Jurkat, Clone E6-1 (cell line): ENCODE results near the gene WNT11.
A peak's percentile ranks its signal among the peaks of the same experiment; 100 is the strongest.

Experiments
- DNase-seq: peaks from one replicate; pipeline ENCODE4 v3.0.0-alpha.2; 2011; ENCODE audit warnings: low read depth, low spot score
- H3K4me3 ChIP-seq: 2 replicates; pipeline ENCODE4 v1.5.1; 2011; ENCODE audit warnings: mild to moderate bottlenecking, low read length, control low read depth, moderate library complexity

WNT11 gene

DNA sequence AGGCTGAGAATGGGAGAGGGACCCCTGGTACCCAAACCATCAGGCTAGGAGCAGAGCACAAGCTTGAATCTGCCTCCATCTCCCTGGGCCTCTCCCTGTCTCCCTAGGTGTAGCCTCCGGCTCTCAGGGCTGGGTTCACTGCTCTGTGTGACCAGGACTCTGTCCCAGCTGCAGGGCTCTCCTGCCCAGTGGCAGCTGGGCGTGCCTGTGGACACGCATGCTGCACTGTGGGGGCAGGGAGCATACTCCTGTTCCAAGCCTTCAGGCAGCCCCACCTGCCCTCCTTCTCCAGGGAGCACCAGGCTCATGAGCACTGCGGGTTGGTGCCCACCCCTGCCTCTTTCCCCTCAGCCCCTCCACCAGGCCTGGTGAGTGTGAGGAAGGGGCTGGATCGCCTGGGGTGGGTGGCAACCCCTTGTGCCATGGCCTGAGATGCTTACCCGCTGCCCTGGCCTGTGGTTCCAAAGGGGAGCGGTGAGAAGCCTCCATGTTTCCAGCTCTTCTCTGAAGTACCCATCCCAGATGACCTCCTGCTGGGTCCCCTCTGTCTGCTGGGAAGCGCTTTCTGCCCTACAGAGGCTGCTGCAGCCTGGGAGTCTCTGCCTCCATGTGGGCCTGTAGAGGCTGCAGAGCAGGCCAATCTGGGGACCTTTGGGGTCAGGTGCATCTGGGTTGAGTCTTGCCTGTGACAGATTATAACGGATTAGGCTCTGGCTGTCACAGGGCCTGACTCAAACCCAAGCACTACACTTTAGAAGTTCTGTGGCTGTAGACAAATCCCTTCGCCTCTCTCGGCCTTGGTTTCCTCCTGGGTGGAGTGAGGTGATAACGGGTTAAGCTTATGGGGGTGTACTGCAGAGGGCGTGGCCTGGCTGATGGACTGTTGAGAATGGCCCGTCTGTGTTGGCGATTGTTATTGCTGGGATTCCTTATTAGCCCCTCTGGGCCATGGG is 43.7 kb downstream of the WNT11 start:
- no peak for DNase-seq
- no peak overlapping the region for H3K4me3 ChIP-seq

DNA sequence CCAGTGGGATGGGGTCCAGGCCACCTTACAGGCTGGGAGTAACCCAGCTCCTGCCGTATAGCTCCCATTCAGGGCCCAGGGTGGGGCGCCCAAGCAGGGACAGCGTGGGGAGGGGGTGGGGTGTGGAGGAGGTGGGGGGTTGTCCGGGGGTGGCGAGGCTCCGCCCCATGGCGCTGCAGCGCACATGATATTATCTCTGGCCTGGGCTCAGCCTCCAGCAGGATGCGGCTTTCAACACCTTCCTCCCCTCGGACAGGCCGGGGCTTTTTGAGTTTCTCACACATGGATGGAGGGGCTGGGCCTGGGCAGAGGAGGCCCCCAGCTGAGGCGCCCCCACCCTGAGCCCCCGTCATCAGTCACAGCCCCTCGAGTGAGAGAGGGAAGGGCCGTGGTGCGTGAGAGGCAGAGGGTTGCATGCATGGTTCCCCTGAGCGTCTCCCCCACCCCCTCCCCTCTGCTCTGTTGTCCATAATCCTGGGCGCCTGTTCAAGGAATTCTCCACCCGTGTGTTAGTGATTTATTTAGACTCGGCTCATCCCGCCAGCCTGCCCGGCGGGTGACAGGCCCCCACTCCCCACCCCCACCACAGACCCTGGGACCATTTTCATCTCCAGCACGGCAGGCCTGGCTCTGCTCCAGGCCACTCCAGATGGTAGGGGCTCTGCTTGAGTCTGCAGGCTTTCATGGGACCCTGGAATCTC is 44.9 kb downstream of the WNT11 start:
- no peak overlapping the region for H3K4me3 ChIP-seq
- no peak for DNase-seq

- DNase-seq = no peak
- no peak overlapping the region for H3K4me3 ChIP-seq
Measured at GRCh38 chr11:76160856-76161255, 45.4 kb downstream of the WNT11 start.

DNA sequence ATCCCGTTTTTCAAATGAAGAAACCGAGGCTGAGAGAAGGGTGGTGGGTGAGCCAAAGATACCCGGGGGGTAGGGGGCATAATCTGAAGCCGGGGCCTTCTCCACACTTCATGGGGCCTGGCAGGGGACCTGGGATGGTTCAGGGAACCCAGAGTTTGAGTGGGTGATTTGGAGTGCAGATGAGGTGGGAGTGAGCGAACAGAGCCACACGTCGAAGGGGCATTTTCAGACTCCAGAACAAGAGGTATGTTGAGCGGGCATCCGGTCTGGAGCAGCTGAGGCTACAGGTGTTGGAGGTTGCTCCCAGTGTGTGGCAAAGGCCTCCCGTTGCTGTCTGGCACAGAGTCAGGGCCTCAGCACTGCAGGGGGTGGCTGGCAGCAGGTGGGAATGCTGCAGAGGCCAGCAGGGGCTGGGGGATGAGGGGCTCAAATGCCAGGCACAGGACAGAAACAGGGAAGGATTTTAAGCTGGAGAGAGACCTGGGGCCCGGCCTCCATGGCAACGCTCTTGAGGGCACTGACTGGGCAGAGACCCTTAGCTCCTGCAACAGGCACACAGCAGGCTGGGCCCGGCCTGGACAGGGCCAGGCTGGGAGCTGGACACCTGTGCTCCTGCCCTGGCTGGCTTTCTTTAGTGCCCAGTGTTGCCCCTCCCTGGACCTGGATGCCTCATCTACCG is 46.2 kb downstream of the WNT11 start:
- H3K4me3 ChIP-seq = no peak overlapping the region
- DNase-seq = no peak

- no peak overlapping the region for H3K4me3 ChIP-seq
- no peak for DNase-seq
Measured at GRCh38 chr11:76159303-76159937, 46.9 kb downstream of the WNT11 start.

DNA sequence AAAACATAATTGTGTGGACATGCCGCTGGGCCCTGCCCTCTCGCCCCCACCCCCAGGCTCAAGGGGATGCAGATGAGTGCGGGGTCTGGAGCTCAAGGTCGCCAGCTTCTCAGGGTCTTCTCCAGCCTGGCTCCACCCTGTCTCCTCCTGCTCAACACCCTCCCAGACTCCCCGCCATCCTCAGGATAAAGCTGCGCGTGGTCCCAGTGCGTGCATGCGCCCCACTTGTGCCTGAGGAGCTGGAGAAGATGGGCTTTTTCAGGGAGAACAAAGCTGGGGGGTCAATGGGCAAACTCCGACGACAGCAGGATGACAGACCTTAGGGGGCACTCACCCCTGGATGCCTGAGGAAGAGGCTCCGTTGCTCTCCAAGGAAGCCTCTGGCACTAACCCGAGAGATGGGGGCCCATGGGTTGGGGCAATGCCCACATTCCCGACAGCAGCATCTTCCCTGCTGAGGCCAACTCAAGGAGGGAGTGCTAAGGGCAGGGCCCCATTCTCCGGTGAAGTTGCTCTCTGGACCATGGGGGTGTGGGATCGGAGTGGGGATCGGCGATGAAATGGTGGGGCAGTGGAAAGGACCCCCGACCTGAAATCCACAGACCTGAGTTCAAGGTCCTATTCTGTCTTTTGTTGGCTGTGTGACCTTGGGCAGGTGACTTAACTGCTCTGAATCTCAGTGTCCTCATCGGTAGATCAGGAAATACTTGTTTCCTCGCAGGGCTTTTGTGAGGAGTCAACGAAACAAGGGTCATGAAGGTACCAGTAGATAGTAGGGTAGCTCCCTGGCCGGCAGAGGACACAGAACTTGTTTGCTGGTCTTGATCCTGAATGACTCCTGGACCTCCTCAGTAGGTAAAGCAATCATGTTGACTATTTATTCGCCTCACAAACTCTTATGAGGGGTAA is 47.7 kb downstream of the WNT11 start:
- H3K4me3 ChIP-seq = no peak overlapping the region
- DNase-seq = no peak

GRCh38 chr11:76157891-76158290 is 48.4 kb downstream of the WNT11 start:
- H3K4me3 ChIP-seq = no peak overlapping the region
- DNase-seq = no peak

DNA sequence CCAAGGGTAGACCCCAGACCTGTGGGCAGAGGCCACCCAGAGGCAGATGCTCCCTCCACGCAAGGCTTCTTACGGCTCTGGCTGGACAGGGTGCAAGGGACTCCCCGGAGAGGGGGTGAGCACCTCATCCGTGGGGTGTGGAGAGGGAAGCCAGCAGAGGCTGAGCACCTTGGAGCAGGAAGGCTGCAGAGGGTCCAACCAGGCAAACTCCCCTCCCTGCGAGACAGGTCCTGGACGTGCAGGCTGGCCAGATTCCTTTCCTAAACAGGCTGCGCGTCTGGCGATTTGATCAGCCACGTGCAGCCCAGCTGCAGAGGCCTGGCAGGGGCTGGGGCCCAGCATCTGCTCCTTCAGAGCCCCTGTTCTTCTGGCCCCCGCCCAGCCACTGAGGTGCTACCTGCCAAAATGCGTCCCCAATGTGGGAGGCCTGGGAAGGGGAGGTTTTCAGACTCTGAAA is 49.3 kb downstream of the WNT11 start:
- DNase-seq = no peak

DNA sequence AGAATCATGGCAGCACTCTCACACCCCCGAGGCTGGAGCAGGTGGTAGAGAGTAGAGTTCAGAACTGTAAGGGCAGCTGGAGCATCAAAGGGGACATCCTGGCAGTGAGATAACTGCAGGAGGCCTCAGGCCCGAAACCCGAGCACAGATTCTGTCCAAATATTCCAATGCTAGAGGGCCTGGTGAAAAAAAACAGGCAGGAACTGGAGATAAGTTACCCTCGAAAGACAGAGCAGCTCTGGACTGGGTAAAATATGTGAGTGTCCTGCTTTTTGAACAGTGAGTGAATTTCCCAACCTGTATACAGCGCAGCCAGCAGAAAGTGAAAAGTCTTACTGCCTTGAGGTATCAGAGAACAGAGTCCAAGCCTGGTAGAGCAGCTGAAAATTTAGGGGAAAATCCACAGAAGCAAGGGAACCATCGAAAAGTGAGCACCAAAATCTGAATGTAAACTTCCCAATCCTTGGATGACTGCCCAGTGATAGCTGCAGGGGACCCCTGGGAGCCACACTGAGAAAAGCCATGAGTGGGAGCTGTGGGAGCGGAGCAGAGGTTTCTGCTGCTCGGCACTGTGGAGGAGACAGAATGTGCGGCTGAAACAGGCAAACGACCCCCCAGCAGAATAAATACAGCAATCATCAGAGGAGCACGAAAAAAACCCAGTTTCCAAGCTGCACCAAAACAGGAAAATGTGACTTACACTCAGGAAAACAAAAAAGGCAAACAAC is 50.6 kb downstream of the WNT11 start:
- no peak overlapping the region for H3K4me3 ChIP-seq
- no peak for DNase-seq

More for the DNA sequence above, 49.3 kb downstream of the WNT11 start:
- H3K4me3 ChIP-seq = no peak overlapping the region

DNA sequence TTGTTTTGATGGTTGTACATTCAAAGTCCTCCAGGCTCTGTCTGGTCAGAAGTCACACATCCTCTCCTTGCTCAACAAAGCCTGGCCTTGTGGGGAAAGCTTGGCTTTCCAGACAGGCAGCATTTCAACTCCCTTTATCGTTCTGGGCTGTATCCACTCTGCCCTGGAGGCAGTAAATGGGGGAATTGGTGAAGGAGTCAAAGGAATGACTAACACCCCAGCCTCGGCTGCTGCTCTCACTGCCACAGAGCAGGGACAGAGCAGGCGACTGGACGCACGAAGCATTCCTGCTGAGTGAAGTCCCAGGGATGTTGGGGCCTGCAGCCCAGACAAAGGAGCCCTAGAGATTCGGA is 52.8 kb downstream of the WNT11 start:
- H3K4me3 ChIP-seq = no peak overlapping the region
- DNase-seq = no peak

DNA sequence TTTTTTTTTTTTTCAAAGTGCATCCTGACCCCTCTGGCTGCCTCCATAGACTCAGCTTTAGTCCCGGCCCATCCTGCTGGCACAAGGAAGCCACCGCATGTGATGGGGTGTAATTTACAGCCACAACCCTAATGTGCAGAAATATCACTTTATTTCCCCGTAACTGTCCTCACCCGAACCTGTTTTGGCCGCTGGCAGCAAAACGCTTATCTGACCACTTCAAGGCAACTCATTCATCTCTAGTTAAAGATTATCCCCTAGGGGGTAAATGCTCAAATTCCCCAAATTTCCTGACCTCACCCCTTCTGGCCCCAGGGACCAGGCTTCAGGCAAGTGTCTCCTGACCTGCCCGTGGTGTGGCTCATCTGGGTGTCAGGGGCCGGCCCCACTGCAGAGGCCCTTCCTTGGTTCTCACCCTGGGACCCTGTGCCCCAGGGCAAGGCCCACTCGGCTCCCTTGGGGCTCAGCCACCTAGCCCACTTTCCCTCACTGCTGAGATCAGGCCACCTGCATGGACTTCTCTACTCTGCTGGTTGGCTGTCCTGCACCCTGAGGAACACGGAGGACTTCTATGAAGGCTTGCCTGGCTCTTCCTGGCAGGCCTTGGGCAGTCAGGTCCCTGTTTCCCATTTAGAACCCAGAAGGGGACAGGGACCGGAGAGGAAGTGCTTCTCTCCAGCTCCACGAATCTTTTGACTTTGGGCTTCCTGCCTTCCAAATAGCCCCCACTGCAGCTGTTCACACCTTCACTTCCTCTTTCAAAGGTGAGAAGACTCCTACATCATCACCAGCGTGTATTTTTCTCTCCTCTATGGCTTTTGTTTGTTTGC is 53.3 kb downstream of the WNT11 start:
- H3K4me3 ChIP-seq = no peak overlapping the region
- no peak for DNase-seq

DNA sequence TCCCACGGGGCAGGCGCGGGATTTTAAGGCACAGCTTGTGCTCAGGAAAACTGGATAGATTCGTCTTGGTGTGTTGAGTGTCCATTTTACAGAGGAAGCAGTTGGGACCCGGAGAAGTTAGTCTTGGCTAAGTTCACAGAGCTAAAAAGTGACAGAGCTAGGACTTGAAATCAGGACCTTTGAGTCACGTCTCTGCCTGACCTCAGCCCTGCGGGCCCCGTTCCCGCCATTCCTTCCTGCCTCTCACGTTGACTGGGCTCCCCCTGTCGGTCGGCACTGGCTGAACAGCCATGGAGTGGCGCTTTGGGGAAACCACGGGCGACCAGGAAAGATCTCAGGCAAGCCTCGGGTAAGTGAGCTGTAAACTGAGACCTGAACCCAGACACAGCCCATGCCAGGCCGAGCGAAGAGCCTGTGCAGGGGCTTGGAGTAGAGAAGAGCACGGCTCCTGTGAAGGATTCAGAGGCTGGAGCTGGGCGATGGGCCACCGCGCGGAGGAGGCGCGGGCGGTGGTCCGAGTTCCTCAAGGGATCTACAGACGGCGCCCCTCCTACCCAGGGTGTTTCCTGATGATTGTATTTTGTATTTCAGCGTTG is 54.1 kb downstream of the WNT11 start:
- peak overlapping the region; percentile 25 for H3K4me3 ChIP-seq
- peak; percentile 68 for DNase-seq

DNA sequence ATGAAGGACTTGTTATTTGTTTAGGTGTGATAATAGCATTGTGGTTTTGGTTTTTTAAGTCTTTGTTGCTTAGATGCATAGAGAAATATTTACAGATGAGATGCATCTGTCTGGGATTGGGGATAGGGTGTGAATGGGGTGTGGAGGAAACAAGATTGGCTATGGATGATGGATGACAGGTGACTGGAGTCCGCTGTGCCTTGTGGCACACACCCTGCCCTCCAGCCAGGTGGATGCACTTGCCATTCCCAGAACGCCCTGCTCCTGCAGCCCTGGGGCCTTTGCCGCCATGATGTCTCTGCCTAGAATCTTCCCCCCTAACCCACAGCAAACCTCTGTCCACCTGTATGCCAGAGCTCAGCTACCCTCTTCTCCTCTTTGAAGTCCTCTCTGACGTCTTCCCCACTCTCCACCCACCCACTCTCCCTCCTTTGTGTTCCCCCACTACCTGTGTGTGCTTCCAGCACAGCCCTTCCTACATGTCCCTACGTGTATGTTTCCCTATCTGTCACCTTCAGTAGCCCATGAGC is 54.7 kb downstream of the WNT11 start:
- peak overlapping the region; percentile 6 for H3K4me3 ChIP-seq
- no peak for DNase-seq

DNA sequence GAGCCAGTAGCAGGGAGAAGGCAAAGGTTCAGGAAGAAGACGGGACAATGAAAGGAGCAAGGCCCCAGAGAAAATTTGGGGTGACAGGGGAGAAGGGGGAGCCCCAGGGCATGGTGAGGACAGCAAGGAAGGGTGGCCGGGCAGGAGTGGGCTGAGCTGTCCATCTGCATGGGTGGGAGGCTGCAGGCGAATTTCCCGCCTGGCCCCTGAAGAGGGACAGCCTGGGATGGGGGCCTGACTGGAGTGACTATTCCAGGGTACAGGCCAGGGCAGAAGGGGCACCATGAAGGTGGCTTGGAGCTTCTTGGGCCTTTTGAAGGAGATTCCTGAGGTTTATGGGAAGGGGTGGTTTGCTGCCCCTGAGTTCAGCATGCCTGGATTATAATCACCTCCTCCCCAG is 56.2 kb downstream of the WNT11 start:
- no peak overlapping the region for H3K4me3 ChIP-seq
- DNase-seq = no peak

- no peak overlapping the region for H3K4me3 ChIP-seq
Measured at GRCh38 chr11:76149713-76150112, 56.6 kb downstream of the WNT11 start.

GRCh38 chr11:76148941-76149613 is 57.2 kb downstream of the WNT11 start:
- no peak overlapping the region for H3K4me3 ChIP-seq
- DNase-seq = no peak

More at GRCh38 chr11:76149713-76150112, 56.6 kb downstream of the WNT11 start:
- DNase-seq = no peak
